ENCODE results near the gene LMO2. TPM values are rescaled to one million over a fixed set of nuclear protein-coding genes. Genes with fewer than 3 reads are reported as not detected.

Gene LMO2
- total RNA-seq, 6 experiments from 2014 or later, result 3.6 to 7.6 (median 4.9) TPM

DNA sequence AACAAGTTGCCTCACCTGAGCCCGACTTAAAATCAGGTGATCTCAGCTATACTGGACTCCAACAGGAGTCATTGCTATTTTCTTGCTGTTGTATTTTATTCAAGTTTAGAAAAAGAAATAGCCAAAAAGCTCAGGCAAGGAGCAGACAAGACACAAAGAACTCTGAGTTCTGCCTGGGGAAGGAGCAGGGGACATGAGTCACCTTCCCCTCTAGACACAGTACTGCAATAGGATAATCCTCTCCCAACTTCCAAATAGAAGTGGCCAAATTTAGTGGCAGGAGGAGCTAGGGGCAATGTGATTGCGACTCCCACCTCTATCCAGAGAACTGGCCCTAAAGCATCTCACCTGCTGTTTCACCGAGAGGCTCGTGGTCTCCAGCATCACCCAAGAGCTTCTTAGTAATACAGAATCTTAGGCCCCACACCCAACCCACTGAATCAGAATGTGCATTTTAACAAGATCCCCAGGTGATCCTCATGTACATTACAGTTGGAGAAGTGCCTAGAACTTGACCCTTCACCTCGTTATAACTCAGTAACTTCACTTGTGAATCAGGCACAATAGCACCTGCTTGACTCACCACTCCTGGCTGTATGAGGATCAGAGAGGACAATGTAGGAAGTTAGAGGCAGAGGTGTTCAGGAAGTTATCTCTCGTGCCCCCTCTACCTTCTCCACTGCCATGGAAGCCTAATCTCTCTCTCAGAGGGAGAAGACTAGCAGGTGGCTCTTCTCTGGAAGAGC is 60.8 kb downstream of the LMO2 start:
- TF ChIP-seq, protein P1, sequence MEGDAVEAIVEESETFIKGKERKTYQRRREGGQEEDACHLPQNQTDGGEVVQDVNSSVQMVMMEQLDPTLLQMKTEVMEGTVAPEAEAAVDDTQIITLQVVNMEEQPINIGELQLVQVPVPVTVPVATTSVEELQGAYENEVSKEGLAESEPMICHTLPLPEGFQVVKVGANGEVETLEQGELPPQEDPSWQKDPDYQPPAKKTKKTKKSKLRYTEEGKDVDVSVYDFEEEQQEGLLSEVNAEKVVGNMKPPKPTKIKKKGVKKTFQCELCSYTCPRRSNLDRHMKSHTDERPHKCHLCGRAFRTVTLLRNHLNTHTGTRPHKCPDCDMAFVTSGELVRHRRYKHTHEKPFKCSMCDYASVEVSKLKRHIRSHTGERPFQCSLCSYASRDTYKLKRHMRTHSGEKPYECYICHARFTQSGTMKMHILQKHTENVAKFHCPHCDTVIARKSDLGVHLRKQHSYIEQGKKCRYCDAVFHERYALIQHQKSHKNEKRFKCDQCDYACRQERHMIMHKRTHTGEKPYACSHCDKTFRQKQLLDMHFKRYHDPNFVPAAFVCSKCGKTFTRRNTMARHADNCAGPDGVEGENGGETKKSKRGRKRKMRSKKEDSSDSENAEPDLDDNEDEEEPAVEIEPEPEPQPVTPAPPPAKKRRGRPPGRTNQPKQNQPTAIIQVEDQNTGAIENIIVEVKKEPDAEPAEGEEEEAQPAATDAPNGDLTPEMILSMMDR (IDR thresholded peaks at IDR 0.05), result no peak
- TF ChIP-seq POLR2A (IDR thresholded peaks at IDR 0.05), result no peak
- no peaks in the 10 kb centered on the region for H3K36me3 ChIP-seq
- intact Hi-C loops (cut with DNase I), result no loop called here
- H3K4me1 ChIP-seq, result peaks cover 0 to 9% (median 3%) of the 10 kb centered on the region in 4 donors
- no peaks in the 10 kb centered on the region for H3K27me3 ChIP-seq
- H3K27ac ChIP-seq, result no peak overlapping the region
- no peak overlapping the region for H3K4me3 ChIP-seq
- DNase-seq (no peak), ATAC-seq (no peak)
- 57% methylated on average over 6 of the region's 6 CpGs for WGBS (ENCODE audit: insufficient coverage, low coverage, low lambda C conversion rate, missing lambda C conversion rate)
- H3K9me3 ChIP-seq, result no peaks in the 10 kb centered on the region

DNA sequence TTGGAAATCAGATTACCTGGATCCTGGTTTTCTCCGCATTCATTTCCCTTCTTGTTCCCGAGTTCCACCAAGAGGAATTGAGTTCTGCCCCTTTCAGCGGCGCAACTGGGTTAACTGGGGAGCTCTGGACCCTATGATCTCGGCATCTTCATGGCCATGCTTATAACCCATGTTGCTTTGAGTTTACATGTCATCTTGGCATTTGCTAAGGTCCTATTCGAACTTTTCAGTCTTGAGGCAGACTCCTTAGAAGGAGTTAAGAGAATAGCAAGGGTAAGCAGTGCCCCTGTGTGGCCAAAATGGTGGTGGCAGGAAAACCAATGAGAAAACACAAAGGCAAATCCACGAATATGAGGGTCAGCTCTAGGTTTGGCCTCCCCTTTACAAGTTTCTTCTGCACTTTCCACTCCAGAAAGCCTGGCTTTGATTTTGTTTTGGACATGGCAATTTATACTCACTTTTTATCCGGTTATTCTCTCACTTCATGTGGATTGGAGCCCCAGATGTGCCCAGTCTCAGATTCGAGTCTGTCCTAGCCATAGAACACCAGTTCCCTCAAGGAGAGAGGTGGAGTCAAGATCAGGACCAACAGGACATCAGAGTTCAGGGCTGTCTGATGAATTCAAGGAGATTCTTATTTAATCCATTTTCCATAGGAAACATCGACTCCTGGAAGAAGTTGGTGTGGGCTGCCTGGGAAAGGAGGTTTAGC is 62.3 kb downstream of the LMO2 start:
- Histone ChIP-seq H3K9me3 (no peaks in the 10 kb centered on the region), H3K4me1 (peaks cover 0 to 9% (median 3%) of the 10 kb centered on the region in 4 donors), H3K27ac (no peak overlapping the region), H3K36me3 (no peaks in the 10 kb centered on the region), H3K4me3 (peak overlapping the region; percentile 12 to 48 (median 36)), H3K27me3 (no peaks in the 10 kb centered on the region)
- 11% methylated on average over 9 of the region's 10 CpGs for WGBS (ENCODE audit: insufficient coverage, low coverage, low lambda C conversion rate, missing lambda C conversion rate)
- intact Hi-C loops (cut with DNase I), result no loop called here
- TF ChIP-seq POLR2A (IDR thresholded peaks at IDR 0.05), result no peak
- TF ChIP-seq, protein P1 (IDR thresholded peaks at IDR 0.05), result peak; percentile 62 to 80 (median 72)
- DNase-seq (peak in 1 of 3 donors; percentile 36), ATAC-seq (peak; percentile 81 to 89 (median 85))

DNA sequence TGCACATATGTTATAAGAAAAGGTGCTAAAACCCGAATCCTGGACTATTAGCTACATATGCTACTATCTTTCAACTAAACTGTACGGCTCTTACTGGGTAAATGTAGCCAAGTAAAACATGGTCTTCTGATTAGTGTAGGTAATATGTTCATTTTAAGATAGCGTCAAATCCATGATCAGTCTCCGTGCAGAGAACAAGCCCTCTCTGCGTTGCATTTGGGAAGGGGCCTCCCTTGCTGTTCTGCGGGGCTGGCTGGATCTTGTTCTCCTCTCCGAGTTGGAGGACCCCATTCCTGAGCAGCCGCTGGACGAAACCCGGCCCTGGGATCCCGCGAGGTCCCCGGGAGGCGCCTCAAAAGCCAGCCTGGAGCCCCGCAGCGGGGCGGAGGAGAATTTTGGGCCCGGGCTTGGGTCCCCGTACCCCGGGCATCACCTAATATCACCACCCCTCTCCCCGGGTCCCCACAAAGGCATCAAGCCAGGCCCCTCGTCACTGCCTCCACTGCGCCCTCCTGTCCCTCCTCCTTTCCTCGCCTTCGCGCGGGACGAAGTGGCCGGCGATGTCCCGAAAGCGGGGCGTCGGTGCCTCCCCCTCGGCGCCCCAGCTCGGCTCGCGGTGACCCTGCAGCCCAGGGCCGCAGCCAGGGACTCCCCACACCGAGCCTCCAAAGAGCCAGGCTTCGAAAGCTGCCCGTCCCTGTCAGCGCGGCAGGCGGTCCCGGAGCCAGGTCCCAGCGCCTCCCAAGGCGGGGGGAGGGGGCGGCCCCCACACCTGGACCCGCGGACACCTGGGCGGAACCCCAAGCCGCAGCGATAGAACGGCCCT is 63.1 kb downstream of the LMO2 start:
- DNase-seq (peak in 1 of 3 donors; percentile 31), ATAC-seq (peak; percentile 56 to 68 (median 62))
- H3K36me3 ChIP-seq, result no peaks in the 10 kb centered on the region
- no peak overlapping the region for H3K27ac ChIP-seq
- intact Hi-C loops (cut with DNase I), result no loop called here
- no peak for TF ChIP-seq POLR2A (IDR thresholded peaks at IDR 0.05)
- H3K4me3 ChIP-seq, result peak overlapping the region; percentile 12 to 48 (median 36)
- H3K9me3 ChIP-seq, result no peaks in the 10 kb centered on the region
- WGBS (ENCODE audit: insufficient coverage, low coverage, low lambda C conversion rate, missing lambda C conversion rate), result 10% methylated on average over 21 of the region's 56 CpGs
- no peaks in the 10 kb centered on the region for H3K27me3 ChIP-seq
- H3K4me1 ChIP-seq, result peaks cover 0 to 9% (median 3%) of the 10 kb centered on the region in 4 donors

DNA sequence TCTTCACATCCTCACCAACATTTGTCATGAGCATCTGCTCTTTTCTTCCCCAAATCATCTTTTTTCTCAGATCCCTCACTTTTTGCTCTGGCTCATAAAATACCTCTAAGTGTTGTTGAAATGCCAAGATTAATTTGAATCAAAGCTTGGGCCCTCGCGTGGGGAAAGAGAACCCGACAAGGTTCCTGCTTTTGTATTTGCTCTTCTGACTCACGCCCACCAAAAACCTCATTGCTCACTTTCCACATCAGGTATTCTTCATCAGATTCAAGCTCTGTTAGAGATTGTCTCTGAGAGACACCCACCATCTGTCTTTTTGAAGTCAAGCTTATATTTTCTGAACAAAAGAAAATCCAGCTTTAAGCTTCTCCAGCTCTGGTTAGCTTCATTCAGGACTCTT is 64.7 kb downstream of the LMO2 start:
- Histone ChIP-seq H3K4me1 (peaks cover 0 to 9% (median 3%) of the 10 kb centered on the region in 4 donors), H3K36me3 (no peaks in the 10 kb centered on the region), H3K27me3 (no peaks in the 10 kb centered on the region), H3K27ac (no peak overlapping the region), H3K9me3 (no peaks in the 10 kb centered on the region), H3K4me3 (no peak overlapping the region)
- intact Hi-C loops (cut with DNase I), result no loop called here
- ATAC-seq, result no peak
- 88% methylated on average over 4 of the region's 4 CpGs for WGBS (ENCODE audit: insufficient coverage, low coverage, low lambda C conversion rate, missing lambda C conversion rate)
- DNase-seq, result no peak
- no peak for TF ChIP-seq POLR2A (IDR thresholded peaks at IDR 0.05)
- TF ChIP-seq, protein P1 (IDR thresholded peaks at IDR 0.05), result no peak

Measured in right lobe of liver (tissue), 6 donors.